Colonic mucosa (tissue), 4 donors: ENCODE measurements around the gene CBR3. TPM values are rescaled to one million over a fixed set of nuclear protein-coding genes. Genes with fewer than 3 reads are reported as not detected.

Source experiments
- DNase-seq: peaks from one replicate; pipeline ENCODE4 v3.0.0-alpha.2; 2020
- H3K27ac ChIP-seq: fragments of 200-600 bp; one replicate; pipeline ENCODE4 v1.8.0; 2021
- H3K27me3 ChIP-seq: fragments of 200-600 bp; one replicate; pipeline ENCODE4 v1.8.0; 2021
- H3K36me3 ChIP-seq: fragments of 200-600 bp; one replicate; pipeline ENCODE4 v1.8.0; 2021
- H3K4me1 ChIP-seq: fragments of 200-600 bp; one replicate; pipeline ENCODE4 v1.8.0; 2021; ENCODE audit warnings: mild to moderate bottlenecking
- H3K4me3 ChIP-seq: fragments of 200-600 bp; one replicate; pipeline ENCODE4 v1.8.0; 2021
- H3K9ac ChIP-seq, 2 donors: one replicate each; pipeline ENCODE4 v1.7.0; 2013; ENCODE audit warnings: control low read depth in 2 of 2, low read depth in 2 of 2, low read length in 2 of 2
- H3K9me3 ChIP-seq: fragments of 200-600 bp; one replicate; pipeline ENCODE4 v1.8.0; 2021
- CTCF ChIP-seq: fragments of 200-600 bp; IDR thresholded peaks from one replicate; pipeline ENCODE4 v1.8.0; 2022; ENCODE audit warnings: antibody characterized with exemption, mild to moderate bottlenecking
- intact Hi-C: fragments of 100-400 bp; cut with DNase I; formaldehyde crosslinking; loops from one replicate; pipeline ENCODE4 v1.14.1; 2022
- total RNA-seq, 2 donors: library from RNA; stranded (reverse); fragmentation: NEBNext Ultra II Directional in 1 of 2; extraction: Animal tissue kit (Norgen Biotek cat#: 25700) in 1 of 2; gene quantifications; one replicate each; pipeline ENCODE4 v1.2.1, GENCODE V29; 2021
- donor health status: healthy.
- donor health status: DM: no; HTN: no; CAD: no.
- donor health status: DM: no; HTN: no; CAD: no.

Gene CBR3
- total RNA-seq, 2 donors from 2014 or later, result 2.2 TPM

- intact Hi-C loops, result loop anchor here (5.0 kb wide), 1 partner anchor 39 kb away; the partner anchor contains the start of gene CBR1
- no peaks in the 10 kb centered on the region for H3K4me1 ChIP-seq
- H3K27ac ChIP-seq, result no peak overlapping the region
- H3K27me3 ChIP-seq, result no peaks in the 10 kb centered on the region
- TF ChIP-seq CTCF, result no peak
- no peak for DNase-seq
- H3K9ac ChIP-seq, result no peak overlapping the region
- H3K36me3 ChIP-seq, result no peaks in the 10 kb centered on the region
- H3K4me3 ChIP-seq, result no peak overlapping the region
- no peaks in the 10 kb centered on the region for H3K9me3 ChIP-seq
Observed at GRCh38 chr21:36111238-36111637, 23.6 kb upstream of the CBR3 start.

DNA sequence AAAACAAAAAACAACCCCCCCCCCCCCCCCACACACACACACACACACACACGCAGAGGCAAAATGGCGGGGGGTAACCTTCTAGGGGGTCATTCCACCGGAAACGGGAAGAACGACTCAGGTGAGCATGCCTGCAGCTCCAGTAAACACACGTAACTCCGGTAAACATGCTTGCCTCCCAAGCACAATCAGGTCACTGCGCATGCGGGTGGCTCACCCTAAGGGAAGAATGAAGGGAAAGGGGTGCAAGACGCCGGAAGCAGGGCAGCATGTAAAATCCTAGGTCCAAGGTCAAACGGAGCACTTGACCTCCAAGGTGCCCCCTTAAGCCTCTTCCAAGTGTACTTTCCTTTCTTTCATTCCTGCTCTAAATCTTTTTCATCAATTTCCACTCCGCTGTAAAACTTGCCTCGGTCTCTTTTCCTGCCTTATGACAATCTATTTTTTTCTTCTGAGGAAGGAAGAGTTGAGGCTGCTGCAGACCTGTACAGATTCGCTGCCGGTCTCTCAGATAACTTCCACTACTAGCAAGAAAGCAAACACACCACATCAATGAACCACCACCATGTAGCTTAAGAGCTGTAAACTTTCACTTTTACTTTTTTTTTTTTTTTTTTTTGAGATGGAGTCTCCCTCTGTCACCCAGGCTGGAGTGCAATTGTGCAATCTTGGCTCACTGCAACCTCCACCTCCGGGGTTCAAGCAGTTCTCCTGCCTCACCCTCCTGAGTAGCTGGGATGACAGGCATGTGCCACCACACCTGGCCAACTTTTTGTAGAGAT is 21.0 kb upstream of the CBR3 start:
- peak; percentile 90 for DNase-seq
- H3K9ac ChIP-seq, result peak overlapping the region in 1 of 2 donors; percentile 72
- no peaks in the 10 kb centered on the region for H3K36me3 ChIP-seq
- no peaks in the 10 kb centered on the region for H3K4me1 ChIP-seq
- TF ChIP-seq CTCF, result no peak
- H3K9me3 ChIP-seq, result no peaks in the 10 kb centered on the region
- intact Hi-C loops, result loop anchor here (5.0 kb wide), 1 partner anchor 42 kb away; the partner anchor contains the start of gene CBR1
- H3K4me3 ChIP-seq, result peak overlapping the region; percentile 38
- H3K27me3 ChIP-seq, result no peaks in the 10 kb centered on the region
- peak overlapping the region; percentile 2 for H3K27ac ChIP-seq

DNA sequence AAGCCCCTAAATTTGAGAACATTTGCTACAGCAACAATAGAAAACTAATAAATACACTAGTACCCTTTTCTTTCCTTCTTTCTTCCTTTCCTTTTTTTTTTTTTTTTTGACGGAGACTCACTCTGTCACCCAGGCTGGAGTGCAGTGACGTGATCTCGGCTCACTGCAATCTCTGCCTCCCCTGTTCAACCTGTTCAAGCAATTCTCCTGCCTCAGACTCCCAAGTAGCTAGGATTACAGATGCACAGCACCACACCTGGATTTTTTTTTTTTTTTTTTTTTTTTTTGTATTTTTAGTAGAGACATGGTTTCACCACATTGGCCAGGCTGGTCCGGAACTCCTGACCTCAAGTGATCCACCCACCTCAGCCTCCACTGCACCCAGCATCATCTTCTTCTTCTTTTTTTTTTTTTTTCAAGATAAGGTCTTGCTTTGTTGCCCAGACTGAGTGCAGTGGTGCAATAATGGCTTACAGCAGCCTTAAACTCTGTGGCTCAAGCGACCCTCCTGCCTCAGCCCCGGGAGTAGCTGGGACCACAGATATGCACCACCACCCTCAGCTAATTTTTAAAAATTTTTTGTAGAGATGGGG is 19.6 kb upstream of the CBR3 start:
- DNase-seq, result no peak
- Histone ChIP-seq H3K9ac (no peak overlapping the region), H3K36me3 (no peaks in the 10 kb centered on the region), H3K4me1 (no peaks in the 10 kb centered on the region), H3K4me3 (no peak overlapping the region), H3K9me3 (no peaks in the 10 kb centered on the region), H3K27me3 (no peaks in the 10 kb centered on the region), H3K27ac (no peak overlapping the region)
- intact Hi-C loops, result no loop called here
- no peak for TF ChIP-seq CTCF

- Histone ChIP-seq H3K4me3 (no peak overlapping the region), H3K27ac (no peak overlapping the region), H3K27me3 (no peaks in the 10 kb centered on the region), H3K9ac (no peak overlapping the region), H3K4me1 (no peaks in the 10 kb centered on the region), H3K9me3 (no peaks in the 10 kb centered on the region), H3K36me3 (no peaks in the 10 kb centered on the region)
- DNase-seq, result no peak
- intact Hi-C loops, result no loop called here
- no peak for TF ChIP-seq CTCF
Observed at GRCh38 chr21:36117286-36117741, 17.6 kb upstream of the CBR3 start.

- intact Hi-C loops, result no loop called here
- Histone ChIP-seq H3K4me3 (no peak overlapping the region), H3K36me3 (no peaks in the 10 kb centered on the region), H3K9me3 (no peaks in the 10 kb centered on the region), H3K27ac (no peak overlapping the region), H3K4me1 (no peaks in the 10 kb centered on the region), H3K9ac (no peak overlapping the region), H3K27me3 (no peaks in the 10 kb centered on the region)
- DNase-seq, result peak; percentile 27
- no peak for TF ChIP-seq CTCF
Observed at GRCh38 chr21:36120304-36120888, 14.5 kb upstream of the CBR3 start.
